ENCODE measurements around the gene DEAF1.

Gene DEAF1

GRCh38 chr11:598005-598680, 96.9 kb downstream of the DEAF1 start:
- Histone ChIP-seq H3K27me3 (ENCODE audit: insufficient read depth, low read depth) (no peaks in the 10 kb centered on the region), H3K9ac (no peak overlapping the region), H3K4me3 (IDR thresholded peaks at IDR 0.05; ENCODE audit: insufficient read depth, low read depth, low read length) (no peak overlapping the region), H2AFZ (ENCODE audit: low read depth) (no peak overlapping the region), H3K36me3 (ENCODE audit: insufficient read depth) (peaks cover under 1% of the 10 kb centered on the region; the same call in 1 of the 2 replicates), H3K27ac (no peak overlapping the region), H4K20me1 (ENCODE audit: insufficient read depth) (no peaks in the 10 kb centered on the region), H3K4me1 (ENCODE audit: low read depth, poor library complexity, severe bottlenecking) (peaks cover 25% of the 10 kb centered on the region), H3K4me2 (no peak overlapping the region), H3K79me2 (ENCODE audit: insufficient read depth, low read depth) (no peaks in the 10 kb centered on the region)
- TF ChIP-seq CTCF (conservative IDR thresholded peaks at IDR 0.05; ENCODE audit: low read depth, low read length) = no peak

GRCh38 chr11:597166-597725, 97.8 kb downstream of the DEAF1 start:
- Histone ChIP-seq H3K27ac (no peak overlapping the region), H2AFZ (ENCODE audit: low read depth) (no peak overlapping the region), H3K27me3 (ENCODE audit: insufficient read depth, low read depth) (no peaks in the 10 kb centered on the region), H3K36me3 (ENCODE audit: insufficient read depth) (peaks cover 6% of the 10 kb centered on the region; the same call in 1 of the 2 replicates), H3K4me1 (ENCODE audit: low read depth, poor library complexity, severe bottlenecking) (peaks cover 25% of the 10 kb centered on the region), H4K20me1 (ENCODE audit: insufficient read depth) (no peaks in the 10 kb centered on the region), H3K79me2 (ENCODE audit: insufficient read depth, low read depth) (no peaks in the 10 kb centered on the region), H3K9ac (no peak overlapping the region), H3K4me2 (no peak overlapping the region), H3K4me3 (IDR thresholded peaks at IDR 0.05; ENCODE audit: insufficient read depth, low read depth, low read length) (no peak overlapping the region)
- no peak for TF ChIP-seq CTCF (conservative IDR thresholded peaks at IDR 0.05; ENCODE audit: low read depth, low read length)

- no peak overlapping the region for H3K9ac ChIP-seq
- peaks cover 6% of the 10 kb centered on the region; the same call in 1 of the 2 replicates for H3K36me3 ChIP-seq (ENCODE audit: insufficient read depth)
- TF ChIP-seq CTCF (conservative IDR thresholded peaks at IDR 0.05; ENCODE audit: low read depth, low read length) = no peak
Observed at GRCh38 chr11:596374-596773, 98.6 kb downstream of the DEAF1 start.

GRCh38 chr11:595400-595799, 99.6 kb downstream of the DEAF1 start:
- H3K36me3 ChIP-seq (ENCODE audit: insufficient read depth) = peaks cover 6% of the 10 kb centered on the region; the same call in 1 of the 2 replicates
- H3K4me2 ChIP-seq = peak overlapping the region; percentile 16; the same call in 1 of the 2 replicates
- no peak overlapping the region; the same call in 1 of the 2 replicates for H3K27ac ChIP-seq
- no peaks in the 10 kb centered on the region for H4K20me1 ChIP-seq (ENCODE audit: insufficient read depth)
- TF ChIP-seq CTCF (conservative IDR thresholded peaks at IDR 0.05; ENCODE audit: low read depth, low read length) = no peak
- H3K4me1 ChIP-seq (ENCODE audit: low read depth, poor library complexity, severe bottlenecking) = peaks cover 25% of the 10 kb centered on the region
- H3K27me3 ChIP-seq (ENCODE audit: insufficient read depth, low read depth) = no peaks in the 10 kb centered on the region
- H3K4me3 ChIP-seq (IDR thresholded peaks at IDR 0.05; ENCODE audit: insufficient read depth, low read depth, low read length) = no peak overlapping the region
- no peak overlapping the region for H2AFZ ChIP-seq (ENCODE audit: low read depth)
- H3K79me2 ChIP-seq (ENCODE audit: insufficient read depth, low read depth) = no peaks in the 10 kb centered on the region
- no peak overlapping the region for H3K9ac ChIP-seq

More at GRCh38 chr11:596374-596773, 98.6 kb downstream of the DEAF1 start:
- Histone ChIP-seq H3K79me2 (ENCODE audit: insufficient read depth, low read depth) (no peaks in the 10 kb centered on the region), H2AFZ (ENCODE audit: low read depth) (no peak overlapping the region), H3K4me1 (ENCODE audit: low read depth, poor library complexity, severe bottlenecking) (peaks cover 25% of the 10 kb centered on the region), H3K4me3 (IDR thresholded peaks at IDR 0.05; ENCODE audit: insufficient read depth, low read depth, low read length) (no peak overlapping the region), H3K27me3 (ENCODE audit: insufficient read depth, low read depth) (no peaks in the 10 kb centered on the region), H3K4me2 (peak overlapping the region; percentile 16; the same call in 1 of the 2 replicates), H4K20me1 (ENCODE audit: insufficient read depth) (no peaks in the 10 kb centered on the region), H3K27ac (peak overlapping the region; percentile 38; the same call in 1 of the 2 replicates)

Measured in KMS-11 (cell line).